ENCODE data around the gene TBC1D5. TPM values are rescaled to one million over a fixed set of nuclear protein-coding genes. Genes with fewer than 3 reads are reported as not detected.

TBC1D5 gene
- total RNA-seq, 1 experiment from 2014 or later = 26.1 TPM

- ATAC-seq (no peak), DNase-seq (ENCODE audit: low spot score) (no peak)
- CTCF ChIA-PET = no interaction called here
- no peaks in the 10 kb centered on the region for H3K4me1 Mint-ChIP-seq
- no peaks in the 10 kb centered on the region for H3K9me3 Mint-ChIP-seq
- H3K27ac Mint-ChIP-seq = no peak overlapping the region
- no peaks in the 10 kb centered on the region for H3K27me3 Mint-ChIP-seq (ENCODE audit: low read depth)
- no peak for TF ChIP-seq TEAD4 (CRISPR knock-in tag; IDR thresholded peaks at IDR 0.05)
- no peak overlapping the region for H3K4me3 Mint-ChIP-seq
- no peaks in the 10 kb centered on the region for H3K36me3 Mint-ChIP-seq
- POLR2A ChIA-PET = no interaction called here
Measured at GRCh38 chr3:17302774-17303173, 439.7 kb downstream of the TBC1D5 start.

GRCh38 chr3:17302170-17302569, 440.3 kb downstream of the TBC1D5 start:
- no peak overlapping the region for H3K4me3 Mint-ChIP-seq
- H3K36me3 Mint-ChIP-seq = no peaks in the 10 kb centered on the region
- TF ChIP-seq CBFB (CRISPR knock-in tag; IDR thresholded peaks at IDR 0.05; ENCODE audit: low read depth) (no peak), TEAD4 (CRISPR knock-in tag; IDR thresholded peaks at IDR 0.05) (no peak), GRHL2 (CRISPR knock-in tag; IDR thresholded peaks at IDR 0.05; ENCODE audit: insufficient replicate concordance, severe bottlenecking) (no peak)
- TF ChIP-seq, protein P1, sequence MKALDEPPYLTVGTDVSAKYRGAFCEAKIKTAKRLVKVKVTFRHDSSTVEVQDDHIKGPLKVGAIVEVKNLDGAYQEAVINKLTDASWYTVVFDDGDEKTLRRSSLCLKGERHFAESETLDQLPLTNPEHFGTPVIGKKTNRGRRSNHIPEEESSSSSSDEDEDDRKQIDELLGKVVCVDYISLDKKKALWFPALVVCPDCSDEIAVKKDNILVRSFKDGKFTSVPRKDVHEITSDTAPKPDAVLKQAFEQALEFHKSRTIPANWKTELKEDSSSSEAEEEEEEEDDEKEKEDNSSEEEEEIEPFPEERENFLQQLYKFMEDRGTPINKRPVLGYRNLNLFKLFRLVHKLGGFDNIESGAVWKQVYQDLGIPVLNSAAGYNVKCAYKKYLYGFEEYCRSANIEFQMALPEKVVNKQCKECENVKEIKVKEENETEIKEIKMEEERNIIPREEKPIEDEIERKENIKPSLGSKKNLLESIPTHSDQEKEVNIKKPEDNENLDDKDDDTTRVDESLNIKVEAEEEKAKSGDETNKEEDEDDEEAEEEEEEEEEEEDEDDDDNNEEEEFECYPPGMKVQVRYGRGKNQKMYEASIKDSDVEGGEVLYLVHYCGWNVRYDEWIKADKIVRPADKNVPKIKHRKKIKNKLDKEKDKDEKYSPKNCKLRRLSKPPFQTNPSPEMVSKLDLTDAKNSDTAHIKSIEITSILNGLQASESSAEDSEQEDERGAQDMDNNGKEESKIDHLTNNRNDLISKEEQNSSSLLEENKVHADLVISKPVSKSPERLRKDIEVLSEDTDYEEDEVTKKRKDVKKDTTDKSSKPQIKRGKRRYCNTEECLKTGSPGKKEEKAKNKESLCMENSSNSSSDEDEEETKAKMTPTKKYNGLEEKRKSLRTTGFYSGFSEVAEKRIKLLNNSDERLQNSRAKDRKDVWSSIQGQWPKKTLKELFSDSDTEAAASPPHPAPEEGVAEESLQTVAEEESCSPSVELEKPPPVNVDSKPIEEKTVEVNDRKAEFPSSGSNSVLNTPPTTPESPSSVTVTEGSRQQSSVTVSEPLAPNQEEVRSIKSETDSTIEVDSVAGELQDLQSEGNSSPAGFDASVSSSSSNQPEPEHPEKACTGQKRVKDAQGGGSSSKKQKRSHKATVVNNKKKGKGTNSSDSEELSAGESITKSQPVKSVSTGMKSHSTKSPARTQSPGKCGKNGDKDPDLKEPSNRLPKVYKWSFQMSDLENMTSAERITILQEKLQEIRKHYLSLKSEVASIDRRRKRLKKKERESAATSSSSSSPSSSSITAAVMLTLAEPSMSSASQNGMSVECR (CRISPR knock-in tag; IDR thresholded peaks at IDR 0.05; ENCODE audit: borderline replicate concordance) = no peak
- TF ChIP-seq, protein P2, sequence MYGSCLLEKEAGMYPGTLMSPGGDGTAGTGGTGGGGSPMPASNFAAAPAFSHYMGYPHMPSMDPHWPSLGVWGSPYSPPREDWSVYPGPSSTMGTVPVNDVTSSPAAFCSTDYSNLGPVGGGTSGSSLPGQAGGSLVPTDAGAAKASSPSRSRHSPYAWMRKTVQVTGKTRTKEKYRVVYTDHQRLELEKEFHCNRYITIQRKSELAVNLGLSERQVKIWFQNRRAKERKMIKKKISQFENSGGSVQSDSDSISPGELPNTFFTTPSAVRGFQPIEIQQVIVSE (CRISPR knock-in tag; IDR thresholded peaks at IDR 0.05; ENCODE audit: borderline replicate concordance) = no peak
- TF ChIP-seq, protein P3, sequence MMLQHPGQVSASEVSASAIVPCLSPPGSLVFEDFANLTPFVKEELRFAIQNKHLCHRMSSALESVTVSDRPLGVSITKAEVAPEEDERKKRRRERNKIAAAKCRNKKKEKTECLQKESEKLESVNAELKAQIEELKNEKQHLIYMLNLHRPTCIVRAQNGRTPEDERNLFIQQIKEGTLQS (CRISPR knock-in tag; conservative IDR thresholded peaks at IDR 0.05) = no peak
- ChIA-PET POLR2A (no interaction called here), CTCF (no interaction called here)
- no peak overlapping the region for H3K27ac Mint-ChIP-seq
- no peaks in the 10 kb centered on the region for H3K9me3 Mint-ChIP-seq
- ATAC-seq (no peak), DNase-seq (ENCODE audit: low spot score) (no peak)
- H3K27me3 Mint-ChIP-seq (ENCODE audit: low read depth) = no peaks in the 10 kb centered on the region
- H3K4me1 Mint-ChIP-seq = no peaks in the 10 kb centered on the region

DNA sequence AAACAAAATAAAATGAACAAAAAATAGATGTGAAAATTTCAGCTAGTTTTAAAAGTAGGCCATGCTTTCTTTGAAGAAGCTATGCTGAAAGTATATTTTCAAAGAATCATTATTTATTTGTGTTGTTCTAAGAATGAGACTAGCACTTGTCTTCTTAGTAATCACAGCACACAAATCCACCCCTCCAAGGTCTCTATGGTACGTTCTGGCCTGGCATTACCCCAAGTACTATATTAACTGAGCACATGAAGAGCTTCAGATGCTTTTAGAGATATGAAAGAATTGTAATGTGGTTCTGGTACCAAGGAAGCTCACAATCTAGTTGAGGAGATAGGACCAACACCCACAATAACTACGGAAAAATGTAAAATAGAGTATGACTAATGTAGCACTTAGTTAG, 441.2 kb downstream of the TBC1D5 start:
- no peak for ATAC-seq
- Mint-ChIP-seq H3K4me3 (no peak overlapping the region), H3K27ac (no peak overlapping the region), H3K9me3 (no peaks in the 10 kb centered on the region), H3K4me1 (no peaks in the 10 kb centered on the region), H3K36me3 (no peaks in the 10 kb centered on the region), H3K27me3 (ENCODE audit: low read depth) (no peaks in the 10 kb centered on the region)
- POLR2A ChIA-PET = no interaction called here
- CTCF ChIA-PET = no interaction called here
- no peak for DNase-seq (ENCODE audit: low spot score)
- TF ChIP-seq ZBTB43 (CRISPR knock-in tag; IDR thresholded peaks at IDR 0.05) (no peak), HMGA2 (CRISPR knock-in tag; IDR thresholded peaks at IDR 0.05) (no peak), MYBL2 (CRISPR knock-in tag; IDR thresholded peaks at IDR 0.05) (no peak), NFATC4 (CRISPR knock-in tag; IDR thresholded peaks at IDR 0.05) (no peak), TCF7 (CRISPR knock-in tag; IDR thresholded peaks at IDR 0.05; ENCODE audit: low read depth) (no peak), OVOL2 (CRISPR knock-in tag; IDR thresholded peaks at IDR 0.05; ENCODE audit: borderline replicate concordance) (no peak), PRRX2 (CRISPR knock-in tag; IDR thresholded peaks at IDR 0.05) (no peak), ZSCAN18 (CRISPR knock-in tag; IDR thresholded peaks at IDR 0.05) (no peak), NR2C2 (CRISPR knock-in tag; IDR thresholded peaks at IDR 0.05) (no peak), NFYB (CRISPR knock-in tag; conservative IDR thresholded peaks at IDR 0.05; ENCODE audit: low read depth) (no peak)
- TF ChIP-seq, protein P4, sequence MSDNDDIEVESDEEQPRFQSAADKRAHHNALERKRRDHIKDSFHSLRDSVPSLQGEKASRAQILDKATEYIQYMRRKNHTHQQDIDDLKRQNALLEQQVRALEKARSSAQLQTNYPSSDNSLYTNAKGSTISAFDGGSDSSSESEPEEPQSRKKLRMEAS (CRISPR knock-in tag; IDR thresholded peaks at IDR 0.05) = no peak
- TF ChIP-seq, protein P5, sequence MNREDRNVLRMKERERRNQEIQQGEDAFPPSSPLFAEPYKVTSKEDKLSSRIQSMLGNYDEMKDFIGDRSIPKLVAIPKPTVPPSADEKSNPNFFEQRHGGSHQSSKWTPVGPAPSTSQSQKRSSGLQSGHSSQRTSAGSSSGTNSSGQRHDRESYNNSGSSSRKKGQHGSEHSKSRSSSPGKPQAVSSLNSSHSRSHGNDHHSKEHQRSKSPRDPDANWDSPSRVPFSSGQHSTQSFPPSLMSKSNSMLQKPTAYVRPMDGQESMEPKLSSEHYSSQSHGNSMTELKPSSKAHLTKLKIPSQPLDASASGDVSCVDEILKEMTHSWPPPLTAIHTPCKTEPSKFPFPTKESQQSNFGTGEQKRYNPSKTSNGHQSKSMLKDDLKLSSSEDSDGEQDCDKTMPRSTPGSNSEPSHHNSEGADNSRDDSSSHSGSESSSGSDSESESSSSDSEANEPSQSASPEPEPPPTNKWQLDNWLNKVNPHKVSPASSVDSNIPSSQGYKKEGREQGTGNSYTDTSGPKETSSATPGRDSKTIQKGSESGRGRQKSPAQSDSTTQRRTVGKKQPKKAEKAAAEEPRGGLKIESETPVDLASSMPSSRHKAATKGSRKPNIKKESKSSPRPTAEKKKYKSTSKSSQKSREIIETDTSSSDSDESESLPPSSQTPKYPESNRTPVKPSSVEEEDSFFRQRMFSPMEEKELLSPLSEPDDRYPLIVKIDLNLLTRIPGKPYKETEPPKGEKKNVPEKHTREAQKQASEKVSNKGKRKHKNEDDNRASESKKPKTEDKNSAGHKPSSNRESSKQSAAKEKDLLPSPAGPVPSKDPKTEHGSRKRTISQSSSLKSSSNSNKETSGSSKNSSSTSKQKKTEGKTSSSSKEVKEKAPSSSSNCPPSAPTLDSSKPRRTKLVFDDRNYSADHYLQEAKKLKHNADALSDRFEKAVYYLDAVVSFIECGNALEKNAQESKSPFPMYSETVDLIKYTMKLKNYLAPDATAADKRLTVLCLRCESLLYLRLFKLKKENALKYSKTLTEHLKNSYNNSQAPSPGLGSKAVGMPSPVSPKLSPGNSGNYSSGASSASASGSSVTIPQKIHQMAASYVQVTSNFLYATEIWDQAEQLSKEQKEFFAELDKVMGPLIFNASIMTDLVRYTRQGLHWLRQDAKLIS (CRISPR knock-in tag; IDR thresholded peaks at IDR 0.05; ENCODE audit: borderline replicate concordance) = no peak

Data from WTC11 (cell line).